Heart left ventricle (tissue), 13 donors: ENCODE results near the gene GIGYF1.

ENCODE experiments used
- POLR2A ChIP-seq, 2 donors: fragments of 450-650 bp; IDR thresholded peaks; one replicate each; pipeline ENCODE4 v1.6.1; 2017; ENCODE audit warnings: antibody characterized with exemption in 2 of 2, mild to moderate bottlenecking in 2 of 2, moderate library complexity in 2 of 2
- TF ChIP-seq, protein P1 (sequence below), 12 donors: fragments of 200-600 bp; sonication (generic) in 4 of 12; IDR thresholded peaks; one replicate each; pipeline versions ENCODE4 v1.5.0 to v1.8.0; 2018 to 2022; ENCODE audit warnings: antibody characterized with exemption in 12 of 12, mild to moderate bottlenecking in 5 of 12
- donor health status: ischemic (EF 13 %, LVEDD 7.1; RV severe dilation, severe dysfunction).
- donor health status: DM: no; HTN: yes; CAD: no.
- donor health status: DM: no; HTN: no; CAD: no.
- donor health status: ischemic (EF 25% LVEDD 6.9; RV normal size, moderate dysfunction).
- donor health status: ischemic (EF 25% LVEDD 5.7; RV mildly dilated, moderate dysfunction).
- donor health status: ischemic (EF 35%, LVEDD 5.7; RV mildly dilated, moderate dysfunction).
- donor health status: nonischemic (EF 11% LVEDD 7.7; RV severe dilation, severe dysfunction).
- donor health status: DM: yes; HTN: yes; CAD: no.
- donor health status: PGD.
- donor health status: ischemic (EF 29% LVEDD 5.4; RV normal size, mild dysfunction).
- donor health status: nonischemic (EF 23%, LVEDD 6.1; RV moderate dilation, normal function).

DNA sequence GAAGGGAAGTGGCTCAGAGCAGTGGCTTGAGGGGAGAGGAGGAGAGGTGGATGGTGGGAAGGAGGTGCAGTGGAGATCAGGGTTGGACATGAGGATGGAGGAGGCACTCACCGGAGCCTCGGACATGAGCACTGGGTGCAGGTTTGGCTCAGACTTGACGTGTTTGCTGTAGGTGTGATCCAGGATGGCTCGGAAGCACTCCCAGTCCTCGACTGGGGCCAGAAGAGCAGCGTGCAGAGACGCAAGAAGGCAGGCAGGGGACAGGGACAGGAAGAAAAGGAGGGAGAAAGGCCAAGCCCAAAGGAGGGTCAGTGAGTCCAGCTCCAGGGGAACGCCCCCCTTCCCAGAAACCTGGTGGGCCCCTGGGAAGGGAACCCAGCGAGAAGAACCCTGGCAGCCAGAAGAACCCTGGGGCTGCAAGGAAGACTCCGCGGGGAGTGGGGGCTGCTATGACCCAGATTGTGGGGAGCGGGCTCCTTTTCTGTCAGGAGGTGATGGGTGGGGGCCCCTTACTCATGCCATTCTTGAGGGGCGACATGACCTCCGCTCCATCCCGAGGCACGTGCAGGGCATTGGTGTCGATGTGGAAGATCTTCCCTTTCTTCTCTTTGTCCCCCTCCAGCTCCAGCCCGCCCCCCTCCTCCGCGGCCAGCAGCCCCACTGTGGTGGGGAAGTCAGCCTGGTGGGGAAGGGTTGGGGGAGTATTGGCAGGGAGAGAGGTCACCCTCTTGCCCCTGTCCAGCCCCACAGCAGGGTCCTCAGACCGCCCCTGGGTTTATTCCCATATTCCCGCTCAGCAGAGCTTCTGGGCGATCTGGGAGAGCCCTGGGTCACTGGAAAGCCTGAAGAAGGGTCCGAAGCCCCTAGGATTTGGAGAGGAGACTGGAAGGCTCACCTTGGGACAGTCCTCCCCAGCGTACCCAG is 38.9 kb downstream of the GIGYF1 start:
- TF ChIP-seq, protein P1, sequence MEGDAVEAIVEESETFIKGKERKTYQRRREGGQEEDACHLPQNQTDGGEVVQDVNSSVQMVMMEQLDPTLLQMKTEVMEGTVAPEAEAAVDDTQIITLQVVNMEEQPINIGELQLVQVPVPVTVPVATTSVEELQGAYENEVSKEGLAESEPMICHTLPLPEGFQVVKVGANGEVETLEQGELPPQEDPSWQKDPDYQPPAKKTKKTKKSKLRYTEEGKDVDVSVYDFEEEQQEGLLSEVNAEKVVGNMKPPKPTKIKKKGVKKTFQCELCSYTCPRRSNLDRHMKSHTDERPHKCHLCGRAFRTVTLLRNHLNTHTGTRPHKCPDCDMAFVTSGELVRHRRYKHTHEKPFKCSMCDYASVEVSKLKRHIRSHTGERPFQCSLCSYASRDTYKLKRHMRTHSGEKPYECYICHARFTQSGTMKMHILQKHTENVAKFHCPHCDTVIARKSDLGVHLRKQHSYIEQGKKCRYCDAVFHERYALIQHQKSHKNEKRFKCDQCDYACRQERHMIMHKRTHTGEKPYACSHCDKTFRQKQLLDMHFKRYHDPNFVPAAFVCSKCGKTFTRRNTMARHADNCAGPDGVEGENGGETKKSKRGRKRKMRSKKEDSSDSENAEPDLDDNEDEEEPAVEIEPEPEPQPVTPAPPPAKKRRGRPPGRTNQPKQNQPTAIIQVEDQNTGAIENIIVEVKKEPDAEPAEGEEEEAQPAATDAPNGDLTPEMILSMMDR (IDR thresholded peaks at IDR 0.05) = no peak
- TF ChIP-seq POLR2A (IDR thresholded peaks at IDR 0.05) = no peak
